GM23338 (cell line): Measurements from ENCODE around the gene BTNL2. TPM values are rescaled to one million over a fixed set of nuclear protein-coding genes. Genes with fewer than 3 reads are reported as not detected.

ENCODE experiments used
- ATAC-seq: fragments of 200-7000 bp; cut with Tn5 transposase; 3 replicates; pipeline ENCODE4 v1.9.1; 2020
- DNase-seq: peaks from one replicate; pipeline ENCODE4 v3.0.0-alpha.2; 2015; ENCODE audit warnings: low spot score
- H2AFZ ChIP-seq: fragments of 200-600 bp; sonication (generic); 2 replicates; pipeline ENCODE4 v1.8.0; 2016; ENCODE audit warnings: antibody characterized with exemption, mild to moderate bottlenecking, moderate library complexity
- H3F3A ChIP-seq: fragments of 200-600 bp; sonication (generic); replicated peaks from 2 replicates; pipeline ENCODE4 v1.8.0; 2017; ENCODE audit warnings: antibody characterized with exemption, mixed run types, low read depth
- H3K27ac ChIP-seq: fragments of 200-600 bp; sonication (generic); 2 replicates; pipeline ENCODE4 v1.6.1; 2016; ENCODE audit warnings: low read depth
- H3K27me3 ChIP-seq: fragments of 200-600 bp; sonication (generic); 2 replicates; pipeline ENCODE4 v1.8.0; 2016; ENCODE audit warnings: mild to moderate bottlenecking, mixed run types, moderate library complexity; ENCODE audit not compliant: insufficient read depth
- H3K36me3 ChIP-seq: fragments of 200-600 bp; sonication (generic); 2 replicates; pipeline ENCODE4 v1.8.0; 2016; ENCODE audit warnings: mild to moderate bottlenecking; ENCODE audit not compliant: insufficient read depth
- H3K4me1 ChIP-seq: fragments of 200-600 bp; sonication (generic); 2 replicates; pipeline ENCODE4 v1.8.0; 2016; ENCODE audit warnings: mild to moderate bottlenecking, moderate library complexity; ENCODE audit not compliant: insufficient read depth
- H3K4me2 ChIP-seq: fragments of 200-600 bp; sonication (generic); 2 replicates; pipeline ENCODE4 v1.7.1; 2017; ENCODE audit warnings: mixed run types
- H3K4me3 ChIP-seq: fragments of 200-600 bp; sonication (generic); 2 replicates; pipeline ENCODE4 v1.6.1; 2016; ENCODE audit warnings: mixed run types
- H3K79me2 ChIP-seq: fragments of 200-600 bp; sonication (generic); replicated peaks from 2 replicates; pipeline ENCODE4 v1.8.0; 2017; ENCODE audit warnings: mild to moderate bottlenecking; ENCODE audit not compliant: insufficient read depth
- H3K9me2 ChIP-seq: fragments of 200-600 bp; sonication (generic); 2 replicates; pipeline ENCODE4 v1.8.0; 2017; ENCODE audit not compliant: insufficient read depth
- H4K20me1 ChIP-seq: fragments of 200-600 bp; sonication (generic); replicated peaks from 2 replicates; pipeline ENCODE4 v1.8.0; 2017; ENCODE audit warnings: mild to moderate bottlenecking; ENCODE audit not compliant: insufficient read depth
- H3K27ac Mint-ChIP-seq: 2 replicates; pipeline ENCODE4 v1.8.0; 2020; ENCODE audit warnings: inconsistent platforms, mild to moderate bottlenecking, moderate library complexity, mixed read lengths
- H3K27me3 Mint-ChIP-seq: 3 replicates; pipeline ENCODE4 v1.8.0; 2022; ENCODE audit warnings: low read depth, mild to moderate bottlenecking, moderate library complexity, mixed read lengths, inconsistent platforms; ENCODE audit not compliant: insufficient read depth, poor library complexity
- H3K36me3 Mint-ChIP-seq: 3 replicates; pipeline ENCODE4 v1.8.0; 2021; ENCODE audit warnings: low read depth, mild to moderate bottlenecking, inconsistent platforms, moderate library complexity, mixed read lengths
- H3K4me1 Mint-ChIP-seq: 3 replicates; pipeline ENCODE4 v1.8.0; 2020; ENCODE audit warnings: mild to moderate bottlenecking, inconsistent platforms, mixed read lengths
- H3K4me3 Mint-ChIP-seq: 3 replicates; pipeline ENCODE4 v1.8.0; 2021; ENCODE audit warnings: moderate library complexity, mild to moderate bottlenecking, inconsistent platforms, mixed read lengths
- H3K9me3 Mint-ChIP-seq: 3 replicates; pipeline ENCODE4 v1.8.0; 2020; ENCODE audit warnings: moderate library complexity, mild to moderate bottlenecking, inconsistent platforms, mixed read lengths
- CREB1 ChIP-seq: fragments of 250-450 bp; sonication (Bioruptor Pico); IDR thresholded peaks from 2 replicates; pipeline ENCODE4 v1.5.0; 2020; ENCODE audit warnings: low read depth, mild to moderate bottlenecking, moderate library complexity
- CTCF ChIP-seq, 2 experiments: fragments of 200-600 bp in 1 of 2; sonication (generic) in 1 of 2; conservative IDR thresholded peaks; 2 replicates each; pipeline versions ENCODE4 v1.5.1 to v1.6.1; 2016 to 2017; ENCODE audit warnings: antibody characterized with exemption in 2 of 2, low read depth in 2 of 2, mild to moderate bottlenecking in 2 of 2, moderate library complexity in 1 of 2
- ETS1 ChIP-seq: IDR thresholded peaks from 2 replicates; pipeline ENCODE4 v1.6.1; 2016; ENCODE audit warnings: antibody characterized with exemption
- EZH2phosphoT487 ChIP-seq: fragments of 200-600 bp; sonication (generic); IDR thresholded peaks from one replicate; pipeline ENCODE4 v1.8.1; 2018; ENCODE audit warnings: antibody characterized with exemption; ENCODE audit not compliant: unreplicated experiment
- JUNB ChIP-seq: IDR thresholded peaks from one replicate; pipeline ENCODE4 v1.6.1; 2016; ENCODE audit warnings: antibody characterized with exemption; ENCODE audit not compliant: unreplicated experiment
- NANOG ChIP-seq: IDR thresholded peaks from 2 replicates; pipeline ENCODE4 v1.6.1; 2016; ENCODE audit warnings: antibody characterized with exemption, borderline replicate concordance
- POLR2AphosphoS5 ChIP-seq: IDR thresholded peaks from 2 replicates; pipeline ENCODE4 v1.6.1; 2016; ENCODE audit warnings: antibody characterized with exemption, low read depth
- STAT1 ChIP-seq: IDR thresholded peaks from one replicate; pipeline ENCODE4 v1.6.1; 2016; ENCODE audit warnings: antibody characterized with exemption; ENCODE audit not compliant: unreplicated experiment
- ZNF114 ChIP-seq: fragments of 250-450 bp; sonication (Bioruptor Pico); IDR thresholded peaks from 2 replicates; pipeline ENCODE4 v1.5.0; 2020; ENCODE audit warnings: mild to moderate bottlenecking, moderate library complexity
- ZNF331 ChIP-seq: fragments of 250-450 bp; sonication (Bioruptor Pico); IDR thresholded peaks from 2 replicates; pipeline ENCODE4 v1.5.0; 2020; ENCODE audit warnings: low read depth, mild to moderate bottlenecking, moderate library complexity
- polyA plus RNA-seq: library from polyadenylated mRNA; unstranded; fragments of >200 nt; fragmentation: Nextera tagmentation; extraction: Ambion mirVana; gene quantifications from 2 replicates; pipeline ENCODE4 v1.2.1, GENCODE V29; 2016
- total RNA-seq: library from RNA; depleted of rRNA; stranded (reverse); fragments of >200 nt; shearing (Covaris generic); gene quantifications from 2 replicates; pipeline ENCODE4 v1.2.3, GENCODE V29; 2014
- TF ChIP-seq, protein P1 (sequence below): IDR thresholded peaks from one replicate; pipeline ENCODE4 v1.6.1; 2018; ENCODE audit warnings: antibody characterized with exemption; ENCODE audit not compliant: unreplicated experiment
- TF ChIP-seq, protein P2 (sequence below): fragments of 250-450 bp; sonication (Bioruptor Pico); IDR thresholded peaks from 2 replicates; pipeline ENCODE4 v1.5.0; 2020; ENCODE audit warnings: mild to moderate bottlenecking, moderate library complexity

Gene BTNL2
- total and polyA plus RNA-seq, 2 experiments from 2014 or later: not detected

DNA sequence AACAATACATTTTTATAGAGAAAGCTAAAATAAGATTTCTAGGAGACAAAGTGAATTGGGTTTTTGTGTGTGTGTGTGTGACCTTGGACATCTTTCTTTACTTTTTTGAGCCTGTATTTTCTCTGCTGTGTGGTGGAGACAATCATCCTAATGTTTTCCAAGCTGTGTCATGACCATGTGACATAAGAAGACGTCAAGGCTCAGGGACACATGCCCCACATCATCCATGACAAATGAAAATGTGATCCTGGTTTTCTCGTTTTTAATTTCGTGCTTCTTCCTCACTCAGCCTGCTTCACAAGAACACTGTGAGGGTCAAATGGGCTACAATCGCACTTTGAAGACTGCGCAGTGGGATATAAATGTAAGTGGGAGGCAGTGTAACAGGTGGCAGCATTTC lies 3.9 kb upstream of the BTNL2 start:
- Histone ChIP-seq H2AFZ (no peak overlapping the region), H3K27me3 (peaks cover 11% of the 10 kb centered on the region), H3K4me3 (no peak overlapping the region), H3K4me2 (no peak overlapping the region), H4K20me1 (no peaks in the 10 kb centered on the region), H3K79me2 (no peaks in the 10 kb centered on the region), H3K4me1 (no peaks in the 10 kb centered on the region), H3K36me3 (no peaks in the 10 kb centered on the region), H3K27ac (no peak overlapping the region), H3F3A (no peaks in the 10 kb centered on the region), H3K9me2 (no peaks in the 10 kb centered on the region)
- TF ChIP-seq CTCF (conservative IDR thresholded peaks at IDR 0.05; ENCODE audit: low read depth in 2 of 2) (no peak), ZNF331 (no peak), NANOG (no peak), ETS1 (no peak), POLR2AphosphoS5 (no peak), CREB1 (CRISPR knock-in tag) (no peak), JUNB (no peak), ZNF114 (no peak), EZH2phosphoT487 (no peak), STAT1 (no peak)
- TF ChIP-seq, protein P1, sequence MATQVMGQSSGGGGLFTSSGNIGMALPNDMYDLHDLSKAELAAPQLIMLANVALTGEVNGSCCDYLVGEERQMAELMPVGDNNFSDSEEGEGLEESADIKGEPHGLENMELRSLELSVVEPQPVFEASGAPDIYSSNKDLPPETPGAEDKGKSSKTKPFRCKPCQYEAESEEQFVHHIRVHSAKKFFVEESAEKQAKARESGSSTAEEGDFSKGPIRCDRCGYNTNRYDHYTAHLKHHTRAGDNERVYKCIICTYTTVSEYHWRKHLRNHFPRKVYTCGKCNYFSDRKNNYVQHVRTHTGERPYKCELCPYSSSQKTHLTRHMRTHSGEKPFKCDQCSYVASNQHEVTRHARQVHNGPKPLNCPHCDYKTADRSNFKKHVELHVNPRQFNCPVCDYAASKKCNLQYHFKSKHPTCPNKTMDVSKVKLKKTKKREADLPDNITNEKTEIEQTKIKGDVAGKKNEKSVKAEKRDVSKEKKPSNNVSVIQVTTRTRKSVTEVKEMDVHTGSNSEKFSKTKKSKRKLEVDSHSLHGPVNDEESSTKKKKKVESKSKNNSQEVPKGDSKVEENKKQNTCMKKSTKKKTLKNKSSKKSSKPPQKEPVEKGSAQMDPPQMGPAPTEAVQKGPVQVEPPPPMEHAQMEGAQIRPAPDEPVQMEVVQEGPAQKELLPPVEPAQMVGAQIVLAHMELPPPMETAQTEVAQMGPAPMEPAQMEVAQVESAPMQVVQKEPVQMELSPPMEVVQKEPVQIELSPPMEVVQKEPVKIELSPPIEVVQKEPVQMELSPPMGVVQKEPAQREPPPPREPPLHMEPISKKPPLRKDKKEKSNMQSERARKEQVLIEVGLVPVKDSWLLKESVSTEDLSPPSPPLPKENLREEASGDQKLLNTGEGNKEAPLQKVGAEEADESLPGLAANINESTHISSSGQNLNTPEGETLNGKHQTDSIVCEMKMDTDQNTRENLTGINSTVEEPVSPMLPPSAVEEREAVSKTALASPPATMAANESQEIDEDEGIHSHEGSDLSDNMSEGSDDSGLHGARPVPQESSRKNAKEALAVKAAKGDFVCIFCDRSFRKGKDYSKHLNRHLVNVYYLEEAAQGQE: no peak
- TF ChIP-seq, protein P2, sequence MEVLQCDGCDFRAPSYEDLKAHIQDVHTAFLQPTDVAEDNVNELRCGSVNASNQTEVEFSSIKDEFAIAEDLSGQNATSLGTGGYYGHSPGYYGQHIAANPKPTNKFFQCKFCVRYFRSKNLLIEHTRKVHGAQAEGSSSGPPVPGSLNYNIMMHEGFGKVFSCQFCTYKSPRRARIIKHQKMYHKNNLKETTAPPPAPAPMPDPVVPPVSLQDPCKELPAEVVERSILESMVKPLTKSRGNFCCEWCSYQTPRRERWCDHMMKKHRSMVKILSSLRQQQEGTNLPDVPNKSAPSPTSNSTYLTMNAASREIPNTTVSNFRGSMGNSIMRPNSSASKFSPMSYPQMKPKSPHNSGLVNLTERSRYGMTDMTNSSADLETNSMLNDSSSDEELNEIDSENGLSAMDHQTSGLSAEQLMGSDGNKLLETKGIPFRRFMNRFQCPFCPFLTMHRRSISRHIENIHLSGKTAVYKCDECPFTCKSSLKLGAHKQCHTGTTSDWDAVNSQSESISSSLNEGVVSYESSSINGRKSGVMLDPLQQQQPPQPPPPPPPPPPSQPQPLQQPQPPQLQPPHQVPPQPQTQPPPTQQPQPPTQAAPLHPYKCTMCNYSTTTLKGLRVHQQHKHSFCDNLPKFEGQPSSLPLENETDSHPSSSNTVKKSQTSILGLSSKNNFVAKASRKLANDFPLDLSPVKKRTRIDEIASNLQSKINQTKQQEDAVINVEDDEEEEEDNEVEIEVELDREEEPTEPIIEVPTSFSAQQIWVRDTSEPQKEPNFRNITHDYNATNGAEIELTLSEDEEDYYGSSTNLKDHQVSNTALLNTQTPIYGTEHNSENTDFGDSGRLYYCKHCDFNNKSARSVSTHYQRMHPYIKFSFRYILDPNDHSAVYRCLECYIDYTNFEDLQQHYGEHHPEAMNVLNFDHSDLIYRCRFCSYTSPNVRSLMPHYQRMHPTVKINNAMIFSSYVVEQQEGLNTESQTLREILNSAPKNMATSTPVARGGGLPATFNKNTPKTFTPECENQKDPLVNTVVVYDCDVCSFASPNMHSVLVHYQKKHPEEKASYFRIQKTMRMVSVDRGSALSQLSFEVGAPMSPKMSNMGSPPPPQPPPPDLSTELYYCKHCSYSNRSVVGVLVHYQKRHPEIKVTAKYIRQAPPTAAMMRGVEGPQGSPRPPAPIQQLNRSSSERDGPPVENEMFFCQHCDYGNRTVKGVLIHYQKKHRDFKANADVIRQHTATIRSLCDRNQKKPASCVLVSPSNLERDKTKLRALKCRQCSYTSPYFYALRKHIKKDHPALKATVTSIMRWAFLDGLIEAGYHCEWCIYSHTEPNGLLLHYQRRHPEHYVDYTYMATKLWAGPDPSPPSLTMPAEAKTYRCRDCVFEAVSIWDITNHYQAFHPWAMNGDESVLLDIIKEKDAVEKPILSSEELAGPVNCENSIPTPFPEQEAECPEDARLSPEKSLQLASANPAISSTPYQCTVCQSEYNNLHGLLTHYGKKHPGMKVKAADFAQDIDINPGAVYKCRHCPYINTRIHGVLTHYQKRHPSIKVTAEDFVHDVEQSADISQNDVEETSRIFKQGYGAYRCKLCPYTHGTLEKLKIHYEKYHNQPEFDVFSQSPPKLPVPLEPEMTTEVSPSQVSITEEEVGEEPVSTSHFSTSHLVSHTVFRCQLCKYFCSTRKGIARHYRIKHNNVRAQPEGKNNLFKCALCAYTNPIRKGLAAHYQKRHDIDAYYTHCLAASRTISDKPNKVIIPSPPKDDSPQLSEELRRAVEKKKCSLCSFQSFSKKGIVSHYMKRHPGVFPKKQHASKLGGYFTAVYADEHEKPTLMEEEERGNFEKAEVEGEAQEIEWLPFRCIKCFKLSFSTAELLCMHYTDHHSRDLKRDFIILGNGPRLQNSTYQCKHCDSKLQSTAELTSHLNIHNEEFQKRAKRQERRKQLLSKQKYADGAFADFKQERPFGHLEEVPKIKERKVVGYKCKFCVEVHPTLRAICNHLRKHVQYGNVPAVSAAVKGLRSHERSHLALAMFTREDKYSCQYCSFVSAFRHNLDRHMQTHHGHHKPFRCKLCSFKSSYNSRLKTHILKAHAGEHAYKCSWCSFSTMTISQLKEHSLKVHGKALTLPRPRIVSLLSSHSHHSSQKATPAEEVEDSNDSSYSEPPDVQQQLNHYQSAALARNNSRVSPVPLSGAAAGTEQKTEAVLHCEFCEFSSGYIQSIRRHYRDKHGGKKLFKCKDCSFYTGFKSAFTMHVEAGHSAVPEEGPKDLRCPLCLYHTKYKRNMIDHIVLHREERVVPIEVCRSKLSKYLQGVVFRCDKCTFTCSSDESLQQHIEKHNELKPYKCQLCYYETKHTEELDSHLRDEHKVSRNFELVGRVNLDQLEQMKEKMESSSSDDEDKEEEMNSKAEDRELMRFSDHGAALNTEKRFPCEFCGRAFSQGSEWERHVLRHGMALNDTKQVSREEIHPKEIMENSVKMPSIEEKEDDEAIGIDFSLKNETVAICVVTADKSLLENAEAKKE (CRISPR knock-in tag): no peak
- Mint-ChIP-seq H3K36me3 (no peaks in the 10 kb centered on the region), H3K4me3 (no peak overlapping the region), H3K9me3 (no peaks in the 10 kb centered on the region; the same call in 2 of the 3 replicates), H3K27ac (no peak overlapping the region), H3K27me3 (peaks cover 11% of the 10 kb centered on the region), H3K4me1 (peaks cover 9% of the 10 kb centered on the region)
- ATAC-seq (no peak), DNase-seq (no peak)
